Testis (tissue), 3 donors: ENCODE data around the gene NAXE. TPM values are rescaled to one million over a fixed set of nuclear protein-coding genes. Genes with fewer than 3 reads are reported as not detected.

Experiments used
- DNase-seq: peaks from one replicate; pipeline ENCODE4 v3.0.0-alpha.2; 2019
- H3K27ac ChIP-seq, 2 donors: fragments of 200-600 bp; sonication (generic); one replicate each; pipeline ENCODE4 v1.5.1; 2019
- H3K27me3 ChIP-seq: fragments of 200-600 bp; sonication (generic); one replicate; pipeline ENCODE4 v1.5.1; 2019
- H3K36me3 ChIP-seq: fragments of 200-600 bp; sonication (generic); one replicate; pipeline ENCODE4 v1.5.1; 2017; ENCODE audit warnings: low read depth; ENCODE audit errors: missing control alignments
- H3K4me1 ChIP-seq: fragments of 200-600 bp; sonication (generic); one replicate; pipeline ENCODE4 v1.5.1; 2019
- H3K4me3 ChIP-seq, 2 donors: fragments of 200-600 bp; sonication (generic); one replicate each; pipeline ENCODE4 v1.5.1; 2017 to 2019
- H3K9me3 ChIP-seq: fragments of 200-600 bp; sonication (generic); one replicate; pipeline ENCODE4 v1.5.1; 2017
- CTCF ChIP-seq, 3 experiments: fragments of 450-650 bp in 2 of 3; fragments of 200-600 bp in 1 of 3; sonication (generic) in 1 of 3; IDR thresholded peaks; one replicate each; pipeline ENCODE4 v1.5.1; 2016 to 2019; ENCODE audit warnings: antibody characterized with exemption in 3 of 3, mild to moderate bottlenecking in 2 of 3, moderate library complexity in 1 of 3
- POLR2A ChIP-seq: fragments of 450-650 bp; IDR thresholded peaks from one replicate; pipeline ENCODE4 v1.6.1; 2017; ENCODE audit warnings: antibody characterized with exemption, mild to moderate bottlenecking, moderate library complexity
- WGBS, 2 donors: methylation state at CpG; one replicate each; pipeline ENCODE4 v1.1.5; 2018; 5-methylcytosine and 5-hydroxymethylcytosine counted together
- intact Hi-C: fragments of 100-400 bp; cut with DNase I; formaldehyde crosslinking; loops from one replicate; pipeline ENCODE4 v1.15.1; 2023; ENCODE audit warnings: low total_unique reads
- polyA plus RNA-seq: library from polyadenylated mRNA; stranded (reverse); fragments of 350-450 nt; fragmentation: Illumina TruSeq; extraction: RNeasy Lipid Tissue Mini Kit (QIAGEN cat#74804); gene quantifications from one replicate; pipeline ENCODE4 v1.2.3, GENCODE V29; 2014; ENCODE audit warnings: low read depth, low replicate concordance; ENCODE audit not compliant: insufficient read depth
- total RNA-seq, 2 donors: library from RNA; depleted of rRNA; stranded (reverse); fragments of >200 nt; gene quantifications; one replicate each; pipeline ENCODE4 v1.2.3, GENCODE V29; 2016

NAXE gene
- total and polyA plus RNA-seq, 3 donors from 2014 or later = 110 to 200 (median 142) TPM

DNA sequence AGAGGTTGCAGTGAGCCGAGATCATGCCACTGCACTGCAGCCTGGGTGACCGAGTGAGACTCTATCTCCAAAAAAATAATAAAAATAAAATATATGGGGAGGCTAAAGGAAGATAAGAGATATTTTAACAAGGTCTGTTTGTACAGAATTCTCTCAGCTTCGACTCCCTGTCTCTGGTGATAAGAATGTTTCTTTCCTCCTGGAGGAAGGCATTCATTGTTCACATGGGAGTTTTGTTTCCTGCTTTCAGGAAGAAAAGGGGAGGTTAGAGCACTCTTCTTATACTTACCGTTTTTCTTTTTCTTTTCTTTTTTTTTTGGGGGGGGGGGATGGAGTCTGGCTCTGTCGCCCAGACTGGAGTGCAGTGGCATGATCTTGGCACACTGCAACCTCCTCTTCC lies 2.0 kb upstream of the NAXE start:
- intact Hi-C loops = loop anchor here (10.0 kb wide), 1 partner anchor 65 kb away; no protein-coding TSS in a partner anchor
- 47 to 49% methylated on average over 5 of the region's 5 CpGs for WGBS, 2 donors
- no peaks in the 10 kb centered on the region for H3K36me3 ChIP-seq

GRCh38 chr1:156590326-156591180 lies 1.0 kb upstream of the NAXE start:
- no peak for TF ChIP-seq CTCF (IDR thresholded peaks at IDR 0.05)
- Histone ChIP-seq H3K36me3 (no peaks in the 10 kb centered on the region), H3K9me3 (no peaks in the 10 kb centered on the region), H3K27ac (peak overlapping the region; percentile 77 to 81), H3K4me1 (peaks cover 24% of the 10 kb centered on the region), H3K27me3 (no peaks in the 10 kb centered on the region), H3K4me3 (peak overlapping the region in 1 of 2 donors; percentile 86)
- no peak for DNase-seq
- intact Hi-C loops = no loop called here
- 47 to 71% methylated on average over 8 to 10 of the region's 10 CpGs for WGBS, 2 donors

More for the DNA sequence above, 2.0 kb upstream of the NAXE start:
- H3K27me3 ChIP-seq = no peaks in the 10 kb centered on the region
- H3K4me3 ChIP-seq = no peak overlapping the region
- peaks cover 24% of the 10 kb centered on the region for H3K4me1 ChIP-seq
- no peak for DNase-seq
- no peaks in the 10 kb centered on the region for H3K9me3 ChIP-seq
- TF ChIP-seq POLR2A = no peak
- no peak for TF ChIP-seq CTCF (IDR thresholded peaks at IDR 0.05)
- H3K27ac ChIP-seq = no peak overlapping the region

DNA sequence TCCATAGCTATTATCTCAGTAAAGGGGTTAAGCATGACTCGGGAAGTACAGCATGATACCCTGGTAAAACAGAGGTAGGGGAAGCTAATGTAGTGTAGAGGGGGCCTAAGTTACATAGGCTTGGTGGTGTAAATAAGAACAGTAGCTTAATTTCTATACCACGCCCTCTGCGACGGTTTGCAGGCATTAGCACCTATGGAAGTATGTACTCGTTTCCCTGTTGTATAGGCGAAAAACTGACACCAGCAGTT lies 470 bp upstream of the NAXE start:
- Histone ChIP-seq H3K4me3 (peak overlapping the region; percentile 73 to 86), H3K36me3 (no peaks in the 10 kb centered on the region), H3K9me3 (no peaks in the 10 kb centered on the region), H3K4me1 (peaks cover 24% of the 10 kb centered on the region), H3K27me3 (no peaks in the 10 kb centered on the region), H3K27ac (peak overlapping the region; percentile 77 to 81)
- TF ChIP-seq CTCF (IDR thresholded peaks at IDR 0.05) (no peak), POLR2A (no peak)
- WGBS, 2 donors = 9 to 15% methylated on average over 6 of the region's 6 CpGs
- DNase-seq = no peak
- intact Hi-C loops = no loop called here

- H3K4me3 ChIP-seq = peak overlapping the region; percentile 73 to 86
- intact Hi-C loops = no loop called here
- H3K4me1 ChIP-seq = peaks cover 24% of the 10 kb centered on the region
- H3K27me3 ChIP-seq = no peaks in the 10 kb centered on the region
- H3K27ac ChIP-seq = peak overlapping the region; percentile 77 to 81
- no peak for DNase-seq
- WGBS, 2 donors = 28 to 39% methylated on average over 12 to 16 of the region's 16 CpGs
- H3K36me3 ChIP-seq = no peaks in the 10 kb centered on the region
- TF ChIP-seq POLR2A (no peak), CTCF (IDR thresholded peaks at IDR 0.05) (no peak)
- no peaks in the 10 kb centered on the region for H3K9me3 ChIP-seq
Observed at GRCh38 chr1:156592158-156592909, 758 bp downstream of the NAXE start.
